Spleen (tissue), 7 donors: ENCODE measurements around the gene DIO3.

ENCODE experiments used
- CTCF ChIP-seq, 11 experiments: fragments of 200-600 bp in 7 of 11; fragments of 450-650 bp in 4 of 11; sonication (generic) in 4 of 11; IDR thresholded peaks in 8 of 11; conservative IDR thresholded peaks in 3 of 11; 1 replicate in 7 of 11; 2 replicates in 4 of 11; pipeline versions ENCODE4 v1.4.0 to v1.8.0; 2016 to 2021; ENCODE audit warnings: antibody characterized with exemption in 11 of 11, inconsistent platforms in 4 of 11, mild to moderate bottlenecking in 1 of 11
- POLR2A ChIP-seq, 3 donors: fragments of 450-650 bp; IDR thresholded peaks; one replicate each; pipeline ENCODE4 v1.5.1; 2017; ENCODE audit warnings: antibody characterized with exemption in 3 of 3, mild to moderate bottlenecking in 1 of 3
- donor health status: DM: no; HTN: no; CAD: no; lungs with moderate emphysema.
- donor health status: DM: no; HTN: no; CAD: no.
- donor health status: DM: no; HTN: no; CAD: no.

GRCh38 chr14:101588286-101588975 is 27.1 kb downstream of the DIO3 start:
- TF ChIP-seq CTCF (IDR thresholded peaks at IDR 0.05 in 8 of 11, conservative IDR thresholded peaks at IDR 0.05 in 3 of 11): no peak
- no peak for TF ChIP-seq POLR2A (IDR thresholded peaks at IDR 0.05)
